NOMO-1 treated with DMSO at 0.1 percent for 48 hours (cell line): Measurements from ENCODE around the gene COL4A2.

ENCODE experiments used
- DNase-seq: peaks from one replicate; lab custom pipeline; 2025; ENCODE audit not compliant: unreplicated experiment; lab: John Stamatoyannopoulos, UW

Gene COL4A2

DNA sequence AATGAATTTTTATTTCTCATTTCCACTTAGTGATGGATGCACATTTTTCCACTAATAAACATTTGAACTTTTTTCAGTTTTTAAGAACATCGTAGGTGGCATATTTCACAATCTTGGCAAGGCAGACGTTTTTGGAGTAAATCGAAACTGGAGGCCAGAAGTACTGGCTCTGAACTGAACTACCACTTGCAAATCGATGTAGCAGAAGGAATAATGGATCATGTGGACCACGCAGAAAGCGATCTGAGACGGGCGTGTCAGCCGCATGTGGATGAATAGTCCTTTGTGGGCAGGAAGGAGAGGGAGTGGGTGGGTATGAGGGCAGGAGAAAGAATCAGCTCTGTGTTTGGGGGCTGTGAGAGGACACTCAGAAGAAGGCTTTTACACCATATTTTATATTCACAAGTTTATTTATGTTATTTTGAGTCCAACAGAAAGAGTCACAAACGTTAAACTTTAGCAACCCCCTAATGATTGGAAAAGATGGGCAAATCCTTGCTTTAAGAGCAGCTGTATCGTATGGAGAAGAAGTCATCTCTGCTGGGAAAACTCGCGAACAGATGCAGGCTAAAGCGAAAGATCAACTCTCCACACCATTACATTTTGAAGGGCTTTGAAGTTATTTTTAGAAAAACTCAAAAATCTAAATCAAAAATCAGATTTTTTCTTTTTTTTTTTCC lies 90.5 kb downstream of the COL4A2 start:
- DNase-seq: peak; percentile 34

DNA sequence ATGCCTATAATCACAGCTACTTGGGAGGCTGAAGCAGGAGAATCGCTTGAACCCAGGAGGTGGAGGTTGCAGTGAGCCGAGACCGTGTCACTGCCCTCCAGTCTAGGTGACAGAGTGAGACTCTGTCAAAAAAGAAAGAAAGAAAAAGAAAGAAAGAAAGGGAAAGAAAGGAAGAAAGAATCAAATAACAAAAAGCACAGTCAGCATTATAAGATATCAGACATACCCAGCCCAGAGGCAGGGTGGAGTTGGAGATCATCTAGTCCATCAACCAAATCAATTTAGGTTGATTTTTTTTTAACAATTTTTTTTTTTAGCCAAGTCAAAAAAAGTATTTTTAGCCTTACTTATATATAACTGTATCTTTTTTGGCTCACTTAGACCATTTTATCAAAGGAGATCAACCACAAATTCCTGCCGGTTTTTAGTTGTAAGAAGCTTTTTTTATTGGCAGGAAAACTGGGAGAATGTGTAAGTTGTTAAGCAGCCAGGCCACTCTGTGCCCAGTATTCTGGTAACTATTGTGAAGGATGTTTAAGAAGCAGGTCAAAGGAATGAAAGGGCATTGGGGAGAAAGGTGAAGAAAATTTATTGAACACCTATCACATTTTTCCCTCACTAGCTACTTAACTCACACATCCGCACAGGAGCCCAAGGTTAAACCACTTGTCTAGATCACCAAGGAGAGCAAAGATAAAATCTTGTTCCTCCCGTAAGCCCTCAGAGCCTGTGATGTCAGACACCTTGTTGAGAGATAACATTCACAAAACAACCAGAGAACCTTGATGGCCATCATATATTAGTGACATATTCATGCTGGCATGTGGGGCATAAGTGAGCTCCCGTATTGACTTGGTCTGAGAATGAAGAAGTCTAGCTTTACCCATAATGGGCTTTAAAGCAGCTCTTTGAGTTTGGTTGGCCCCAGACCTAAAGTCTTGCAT lies 91.8 kb downstream of the COL4A2 start:
- DNase-seq: no peak

DNA sequence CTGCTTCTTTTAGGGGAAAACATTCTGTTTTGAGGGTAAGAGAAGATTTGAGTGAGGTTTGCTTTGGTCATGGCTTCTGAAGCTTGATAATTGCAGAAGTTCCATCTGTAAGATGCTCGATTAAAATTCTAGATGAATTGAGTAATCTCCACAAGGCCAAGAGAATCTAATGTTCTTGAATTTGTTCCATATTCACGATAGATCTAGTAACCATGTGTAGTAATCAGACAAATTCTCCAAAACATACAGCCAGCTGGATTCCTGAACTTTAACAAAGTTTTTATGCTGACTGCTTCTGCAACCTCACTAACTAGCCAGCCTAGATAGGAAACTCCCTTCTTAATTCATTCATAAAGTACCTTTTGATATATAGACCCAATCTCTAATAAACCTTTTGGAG lies 92.7 kb downstream of the COL4A2 start:
- no peak for DNase-seq

DNA sequence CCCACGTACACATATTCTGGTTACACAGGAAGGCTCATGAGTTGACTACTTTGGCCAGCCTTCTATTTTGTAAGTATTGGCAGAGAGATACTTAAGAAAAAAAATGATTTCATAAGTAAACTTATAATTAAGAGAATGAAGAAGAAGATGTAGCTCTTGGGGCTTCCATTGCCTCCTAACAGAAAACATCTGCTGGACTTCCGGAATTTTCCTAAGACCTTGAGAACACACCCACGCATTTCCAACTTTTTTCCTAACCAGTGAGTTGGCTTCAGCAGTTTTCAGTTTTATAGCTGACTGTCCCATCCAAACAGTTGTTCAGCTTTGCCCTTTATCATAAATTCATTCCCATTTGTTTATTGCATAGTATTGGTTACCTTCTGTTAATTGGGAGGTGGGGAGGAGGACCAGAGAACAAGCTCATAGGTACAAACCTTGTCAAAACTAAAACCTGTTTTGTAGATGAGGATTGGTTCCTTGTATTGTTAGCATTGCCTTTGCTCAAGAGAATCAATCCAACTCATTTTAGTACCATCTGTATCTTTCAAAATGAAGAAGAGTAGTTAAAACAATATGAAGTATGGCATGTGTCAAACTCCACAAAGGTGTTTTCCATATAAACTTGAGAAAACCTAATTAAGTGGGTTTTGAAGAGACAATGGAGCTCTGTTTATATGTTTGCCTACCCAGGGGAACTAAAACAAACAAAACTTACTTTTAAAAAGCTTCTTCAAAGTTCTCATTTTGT lies 93.9 kb downstream of the COL4A2 start:
- DNase-seq: no peak

GRCh38 chr13:110402299-110403069 lies 95.4 kb downstream of the COL4A2 start:
- no peak for DNase-seq

GRCh38 chr13:110403315-110403714 lies 96.2 kb downstream of the COL4A2 start:
- no peak for DNase-seq

DNA sequence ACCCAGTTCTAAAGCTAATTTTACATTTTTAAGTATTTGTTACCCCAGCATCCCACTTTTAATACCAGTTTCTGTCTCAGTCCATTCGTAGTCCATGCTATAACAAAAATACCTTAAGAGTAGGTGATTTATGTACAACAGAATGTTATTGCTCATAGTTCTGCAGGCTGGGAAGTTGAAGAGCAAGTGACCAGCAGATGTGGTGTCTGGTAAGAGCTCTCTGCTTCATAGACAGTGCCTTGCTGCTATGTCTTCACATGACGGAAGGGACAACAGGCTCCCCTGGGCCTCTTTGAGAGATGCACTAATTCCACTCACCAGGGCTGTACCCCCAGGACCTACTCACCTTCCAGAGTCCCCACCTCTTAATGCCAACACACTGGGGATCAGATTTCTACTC lies 96.6 kb downstream of the COL4A2 start:
- no peak for DNase-seq

- no peak for DNase-seq
These were observed 97.2 kb downstream of the COL4A2 start for GRCh38 chr13:110404321-110404720.

DNA sequence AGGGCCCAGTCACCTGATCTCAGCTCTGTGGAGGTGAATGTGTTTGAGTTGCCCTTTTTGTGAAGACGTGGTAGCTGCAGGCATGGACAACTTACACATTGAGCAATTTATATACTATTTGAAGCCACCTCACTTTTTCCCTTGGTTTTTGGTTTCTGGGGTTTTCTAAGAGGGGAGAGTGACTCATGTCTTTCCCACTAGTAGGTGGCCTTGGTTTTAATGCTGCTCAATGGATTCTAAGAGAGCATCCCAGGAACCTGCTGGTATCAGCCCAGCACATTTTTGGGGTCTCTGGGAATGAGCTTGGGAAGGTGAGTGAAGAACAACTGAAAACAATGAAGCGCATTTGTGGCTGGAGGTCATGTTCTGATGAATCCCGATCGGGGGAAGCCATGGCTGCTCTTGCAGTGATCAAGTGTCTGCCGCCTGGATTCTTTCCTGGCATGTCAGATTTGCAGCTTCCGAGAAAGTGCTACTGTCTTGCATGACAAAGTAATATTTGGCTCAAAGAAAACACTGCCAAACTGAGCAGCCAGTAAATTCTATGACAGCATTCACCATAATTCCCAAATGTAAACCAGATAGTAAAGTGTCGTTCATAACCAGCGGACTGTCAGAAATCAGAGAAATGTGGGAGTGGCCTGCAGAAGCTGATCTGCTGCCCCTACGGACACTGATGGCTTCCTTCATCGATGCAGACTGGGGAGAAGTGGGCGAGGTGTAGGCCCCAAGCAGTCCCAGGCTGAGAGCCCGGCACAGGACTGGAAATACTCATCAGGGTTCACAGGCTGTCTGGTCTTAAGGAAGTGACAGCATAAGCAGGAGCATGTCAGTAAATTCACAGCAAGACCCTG lies 98.7 kb downstream of the COL4A2 start:
- DNase-seq: no peak

DNA sequence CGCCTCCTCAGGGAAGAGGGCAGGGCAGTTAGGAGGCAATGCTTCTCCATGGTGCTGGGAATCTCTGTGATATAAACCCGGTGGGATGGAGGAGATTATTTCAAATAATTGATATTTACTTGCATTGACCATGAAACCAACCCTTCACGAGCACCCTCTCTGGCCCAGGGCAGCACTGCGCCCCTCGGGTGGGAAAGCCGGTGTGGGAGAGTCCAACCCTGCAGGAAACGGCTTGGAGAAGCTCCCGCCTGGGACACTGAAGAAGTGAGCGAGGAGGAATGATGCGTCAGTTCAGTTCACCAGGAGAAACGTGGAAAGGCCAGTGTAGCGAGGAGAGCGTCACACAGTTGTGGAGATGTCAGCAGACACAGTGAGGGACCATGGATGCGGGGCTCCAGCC lies 99.9 kb downstream of the COL4A2 start:
- no peak for DNase-seq

DNA sequence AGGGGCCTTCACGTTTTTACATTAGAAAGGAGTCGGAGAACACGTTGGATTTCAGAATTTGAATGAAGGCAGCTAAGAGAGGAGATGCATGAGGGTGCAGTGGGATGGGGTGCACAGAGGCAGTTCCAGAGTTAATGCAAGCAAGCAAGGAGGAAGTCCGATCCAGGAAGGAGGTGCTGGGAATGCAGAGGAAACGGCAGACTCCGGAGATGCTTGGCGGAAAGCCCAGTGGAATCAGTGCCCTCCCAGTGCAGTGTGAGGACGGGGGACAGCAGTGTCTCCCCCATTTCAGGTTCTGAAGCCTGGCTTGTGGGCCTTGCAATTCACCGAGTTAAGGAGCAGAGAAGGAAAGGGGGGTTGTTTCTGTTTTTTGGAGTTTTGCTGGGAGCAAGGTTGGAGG lies 100.4 kb downstream of the COL4A2 start:
- DNase-seq: no peak

DNA sequence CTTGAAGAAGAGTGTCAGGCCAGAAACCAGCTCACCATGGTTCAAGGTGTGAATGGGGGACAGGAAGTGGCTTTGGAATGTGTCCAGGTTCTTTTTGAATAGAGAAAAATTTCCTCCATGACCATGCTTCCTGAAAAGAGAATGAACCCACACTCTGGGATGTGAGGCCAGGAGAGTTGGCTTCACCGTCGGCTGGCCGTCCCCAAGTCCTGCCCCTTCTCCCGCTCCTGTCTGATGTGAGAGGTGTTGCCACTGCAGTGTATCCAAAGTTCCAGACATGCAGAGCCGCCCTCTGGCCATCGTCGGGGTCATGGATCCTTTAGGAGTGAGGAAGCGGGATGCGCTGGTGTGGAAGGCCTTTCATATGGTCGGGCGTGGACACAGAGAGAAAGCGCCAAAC lies 101.2 kb downstream of the COL4A2 start:
- no peak for DNase-seq

GRCh38 chr13:110409581-110409992 lies 102.5 kb downstream of the COL4A2 start:
- no peak for DNase-seq

DNA sequence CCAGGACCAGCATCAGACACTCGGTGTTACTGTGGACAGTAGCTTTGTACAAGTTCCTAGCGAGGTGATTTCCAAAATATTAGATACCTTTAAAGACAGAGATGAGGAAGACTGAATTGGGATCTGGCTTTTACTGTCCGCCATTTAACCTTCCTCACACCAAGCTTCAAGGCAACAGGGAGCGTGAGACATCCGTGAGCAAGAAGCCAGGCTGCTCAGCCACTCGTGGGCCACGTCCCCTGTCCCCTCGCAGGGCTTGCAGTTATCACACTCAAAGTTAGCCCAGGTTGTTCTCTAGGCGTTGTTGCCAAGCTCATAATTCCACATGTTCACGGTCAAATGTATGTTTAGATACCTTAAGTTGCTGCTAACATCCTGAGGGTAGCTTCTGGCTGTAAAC lies 102.9 kb downstream of the COL4A2 start:
- no peak for DNase-seq

- DNase-seq: no peak
These were observed 104.0 kb downstream of the COL4A2 start for GRCh38 chr13:110410936-110411687.

GRCh38 chr13:110411688-110412059 lies 104.6 kb downstream of the COL4A2 start:
- no peak for DNase-seq

DNA sequence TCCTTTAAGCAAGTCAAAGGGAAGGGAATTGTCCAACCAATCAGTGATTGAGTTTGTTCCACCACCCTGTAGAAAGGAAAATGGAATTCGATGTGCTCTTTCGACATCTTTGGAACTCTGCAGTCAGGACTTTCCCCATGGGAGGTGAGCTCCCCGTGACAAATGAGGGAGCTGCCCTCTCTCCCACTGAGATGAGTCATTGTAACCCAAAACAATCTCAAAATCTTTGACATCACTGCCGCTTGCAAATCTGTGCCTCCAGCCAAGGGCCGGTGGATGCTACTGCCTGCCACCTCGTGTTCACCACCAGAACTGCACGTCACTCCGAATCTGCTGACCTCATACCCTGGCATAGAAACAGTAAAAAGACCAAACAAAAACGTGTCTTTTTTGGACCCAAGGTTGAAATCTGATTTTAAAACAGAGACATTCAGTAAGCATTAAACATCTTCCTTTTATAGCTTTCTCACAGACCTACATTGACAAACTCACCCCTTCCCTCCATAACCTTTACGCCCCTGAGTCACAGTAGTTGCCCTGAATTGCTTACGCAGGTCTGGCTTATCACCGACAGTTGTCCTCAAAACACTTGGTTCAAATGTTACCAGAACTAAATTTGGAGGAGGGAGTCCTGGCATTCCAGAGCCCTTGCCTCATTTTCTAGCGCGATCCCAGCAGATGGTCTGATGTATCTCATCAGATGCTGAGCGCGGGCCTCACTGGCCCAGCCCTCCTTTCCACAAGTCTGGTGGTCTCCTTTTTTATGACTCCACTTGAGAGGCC lies 105.2 kb downstream of the COL4A2 start:
- DNase-seq: peak; percentile 74

DNA sequence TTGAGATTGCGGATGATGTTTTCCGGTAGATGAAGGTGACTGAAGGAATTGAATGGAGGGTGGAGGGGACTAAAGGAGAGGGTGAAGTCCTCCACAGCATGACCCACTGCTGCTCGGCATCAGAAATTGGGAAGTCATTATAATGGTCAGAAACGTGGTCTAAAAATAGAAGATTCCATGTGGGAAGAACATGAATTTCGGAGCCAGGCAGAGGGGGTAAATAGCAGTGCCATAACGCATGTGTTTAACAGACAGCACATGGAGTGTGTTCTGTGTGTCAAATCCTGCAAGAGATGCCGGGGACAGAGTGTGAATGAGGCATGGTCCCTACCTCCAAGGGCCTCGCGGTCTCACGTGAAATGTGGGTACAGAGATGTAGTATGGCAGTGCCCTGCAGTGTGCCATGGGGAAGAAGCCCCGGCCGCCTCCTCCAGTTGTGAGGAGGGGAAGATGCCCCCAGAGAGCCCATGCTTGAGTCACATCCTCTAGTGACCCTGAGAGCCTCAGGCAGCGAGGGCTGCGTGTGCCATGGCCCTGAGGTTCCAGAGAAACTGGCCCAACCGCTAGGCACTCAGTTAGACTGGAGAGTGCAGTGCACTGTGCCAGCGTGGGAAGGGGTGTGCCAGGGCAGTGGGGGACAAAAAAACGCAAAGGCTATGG lies 106.1 kb downstream of the COL4A2 start:
- no peak for DNase-seq
